GM21723 (cell line): ENCODE data around the gene NR2C2AP.

Source experiments
- ATAC-seq: cut with Tn5 transposase; IDR thresholded peaks from one replicate; pipeline ENCODE4 v1.9.1; 2021; ENCODE audit warnings: mild to moderate bottlenecking, moderate library complexity; ENCODE audit not compliant: unreplicated experiment

NR2C2AP gene

DNA sequence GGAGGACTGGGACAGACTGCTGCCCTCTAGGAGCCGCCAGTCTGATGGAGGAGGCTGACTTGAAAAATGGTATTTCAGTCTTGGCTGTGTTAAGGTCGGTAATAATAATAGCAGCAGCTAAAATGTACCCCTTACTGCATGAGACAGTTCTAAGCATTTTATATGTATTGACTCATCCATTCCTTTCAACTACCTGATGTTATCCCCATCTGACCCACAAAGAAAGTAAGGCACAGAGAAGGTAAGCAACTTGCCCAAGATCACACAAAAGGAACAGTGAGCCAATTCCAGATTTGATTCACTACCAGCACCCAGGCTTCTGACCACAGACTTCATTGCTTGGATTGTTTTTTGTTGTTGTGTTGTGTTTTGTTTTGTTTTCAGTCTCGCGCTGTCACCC lies 12.6 kb upstream of the NR2C2AP start:
- no peak for ATAC-seq

DNA sequence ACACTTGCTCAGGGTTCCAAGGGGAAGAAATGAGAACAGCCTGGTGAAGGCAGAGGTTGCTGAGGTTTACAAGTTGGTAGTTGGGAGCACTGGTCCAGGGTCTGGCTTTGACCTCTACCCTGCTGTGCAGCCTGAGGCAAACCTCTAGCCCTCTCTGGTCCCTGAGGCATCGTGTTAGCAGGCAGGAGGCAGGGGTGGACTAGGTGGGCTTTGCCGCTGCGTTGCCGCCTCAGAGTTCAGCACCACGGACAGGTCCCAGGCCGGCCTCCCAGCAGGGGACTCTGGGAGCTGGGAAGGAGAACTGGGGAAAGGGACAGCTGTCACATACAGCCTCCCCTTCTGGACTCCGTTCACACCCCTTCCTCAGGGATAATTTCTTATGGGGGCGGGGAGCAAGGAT lies 11.7 kb upstream of the NR2C2AP start:
- no peak for ATAC-seq

DNA sequence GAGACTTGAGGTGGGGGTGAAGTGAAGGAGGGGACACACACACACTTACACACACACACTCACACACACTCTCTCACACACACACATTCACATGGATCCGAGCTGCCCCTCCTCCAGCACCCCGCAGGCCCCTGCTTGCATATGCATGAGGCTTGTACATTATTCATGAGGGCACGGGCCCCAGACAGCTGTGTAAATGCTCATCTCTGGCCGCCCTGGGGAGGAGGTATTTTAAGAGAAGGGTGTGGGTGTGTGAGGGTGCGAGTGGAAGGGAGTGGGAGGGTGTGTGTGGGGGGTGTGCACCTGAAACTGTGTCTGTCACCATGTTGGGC lies 10.9 kb upstream of the NR2C2AP start:
- ATAC-seq, result no peak

DNA sequence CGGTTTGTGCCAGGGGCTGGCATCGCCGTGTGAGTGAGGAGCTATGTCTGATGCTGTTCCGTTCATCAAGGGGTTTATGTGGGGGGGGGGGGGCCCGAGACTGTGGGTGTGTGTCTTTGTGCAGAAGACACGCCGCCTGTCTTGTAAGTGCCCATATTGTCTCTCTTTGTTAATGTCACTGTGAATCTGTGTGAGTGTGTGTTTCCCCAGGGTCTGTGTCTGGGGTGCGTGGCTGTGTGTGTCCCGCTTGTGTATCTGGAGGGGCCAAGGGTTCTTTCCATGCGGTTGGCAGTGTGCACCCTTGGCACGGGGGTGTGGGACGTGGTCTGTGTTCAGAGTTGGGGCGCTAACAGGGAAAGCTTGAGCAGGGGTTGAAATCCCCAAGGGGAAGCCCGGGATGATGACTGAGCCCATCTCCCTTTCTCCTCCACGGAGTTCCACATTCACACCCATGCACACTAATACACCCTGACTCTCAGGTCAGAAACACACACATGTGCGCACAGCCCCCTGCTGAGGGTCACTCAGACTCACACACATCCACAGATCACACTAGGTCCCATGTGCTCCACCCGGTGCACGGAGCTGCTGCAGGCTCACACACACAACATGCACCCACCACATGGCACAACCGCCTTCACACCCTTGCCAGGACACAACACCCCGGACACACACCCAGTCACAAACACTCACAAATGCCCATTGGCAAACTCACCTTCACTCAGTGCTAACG lies 10.4 kb upstream of the NR2C2AP start:
- no peak for ATAC-seq

DNA sequence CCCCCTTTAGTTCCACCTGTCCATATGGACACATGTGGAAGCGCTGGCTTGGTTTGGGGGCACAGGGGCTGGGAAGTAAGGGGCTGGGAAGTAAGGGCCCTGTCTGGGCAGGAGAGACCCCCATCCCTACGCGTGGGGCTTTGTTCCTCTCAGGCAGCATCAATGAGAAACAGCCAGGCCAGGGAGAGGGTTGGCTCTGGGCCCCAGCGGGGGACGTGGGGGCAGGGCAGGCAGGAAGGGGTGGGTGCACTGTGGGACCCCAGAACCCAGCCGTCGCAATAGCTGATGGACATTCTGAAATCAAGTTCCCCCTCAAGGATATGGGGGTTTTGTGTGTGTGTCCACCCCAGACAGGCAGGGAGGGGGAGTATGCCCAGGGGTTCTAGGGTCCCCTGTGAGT lies 9.7 kb upstream of the NR2C2AP start:
- no peak for ATAC-seq

DNA sequence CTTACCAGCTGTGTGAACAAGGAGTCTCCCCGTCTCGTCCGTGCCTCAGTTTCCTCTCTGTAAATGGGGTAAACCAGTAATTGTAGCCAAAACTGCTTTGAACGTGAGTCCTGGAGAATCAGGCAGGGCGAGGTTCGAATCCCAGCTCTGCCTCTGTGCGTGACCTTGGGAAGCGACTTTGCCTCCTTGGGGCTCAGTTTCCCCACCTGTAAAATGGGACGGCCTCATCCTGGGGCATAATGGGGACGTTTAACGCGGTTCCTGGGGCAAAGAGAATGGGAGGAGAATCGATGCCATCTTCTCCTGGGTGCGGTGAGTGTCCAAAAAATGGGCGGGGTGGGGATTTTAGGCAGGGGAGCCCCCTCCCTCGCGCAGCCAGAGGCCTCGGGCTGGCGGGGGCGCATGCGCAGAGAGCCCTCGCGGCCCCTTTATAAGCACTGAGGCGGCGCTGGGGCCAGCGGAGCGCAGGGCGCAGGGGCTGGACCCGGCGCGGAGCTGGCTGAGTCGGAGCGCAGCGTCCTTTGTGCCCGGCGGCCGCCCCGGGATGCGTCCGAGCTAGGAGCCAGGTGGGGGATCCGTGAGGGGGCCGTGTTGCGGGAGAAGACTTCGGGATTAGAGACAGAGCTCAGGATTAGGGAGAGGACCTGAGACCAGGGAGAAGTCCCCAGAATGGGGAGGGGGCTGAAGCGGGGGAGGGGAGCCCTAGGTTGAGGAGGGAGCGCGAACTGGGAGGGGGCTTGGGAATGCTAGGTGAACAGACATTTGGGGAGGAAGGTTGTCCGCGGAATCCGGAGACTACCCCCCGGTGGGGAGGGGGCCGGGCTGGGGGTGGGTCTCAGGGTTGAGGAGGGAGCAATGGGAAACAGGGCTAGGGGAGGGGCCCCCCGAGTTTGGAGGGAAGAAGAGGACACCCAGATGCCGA lies 8.5 kb upstream of the NR2C2AP start, which contains the start of gene NCAN:
TSS of gene NCAN (plus strand) at position 460 of the 922 bp plus-strand sequence. CDS start 4,996 bp downstream, outside the sequence.
- no peak for ATAC-seq

DNA sequence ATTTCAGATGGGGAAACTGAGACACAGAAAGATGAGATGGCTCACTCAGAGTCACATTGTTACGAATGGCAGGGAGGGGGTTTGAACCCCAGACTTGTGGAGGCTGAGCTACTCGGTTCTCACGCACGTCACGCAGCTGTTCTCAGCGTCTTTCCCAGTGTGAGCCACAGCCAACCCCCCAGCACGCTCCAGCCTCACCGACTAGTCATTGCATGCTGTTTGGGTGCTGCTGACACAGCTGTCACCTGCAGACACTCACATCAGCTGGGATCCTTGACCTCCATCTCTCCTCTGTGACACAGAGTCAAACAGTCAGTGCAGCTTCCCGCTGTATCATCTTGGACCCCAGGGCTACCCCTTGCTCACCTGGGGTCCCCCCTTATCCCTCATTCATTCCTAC lies 6.2 kb upstream of the NR2C2AP start:
- ATAC-seq, result no peak

DNA sequence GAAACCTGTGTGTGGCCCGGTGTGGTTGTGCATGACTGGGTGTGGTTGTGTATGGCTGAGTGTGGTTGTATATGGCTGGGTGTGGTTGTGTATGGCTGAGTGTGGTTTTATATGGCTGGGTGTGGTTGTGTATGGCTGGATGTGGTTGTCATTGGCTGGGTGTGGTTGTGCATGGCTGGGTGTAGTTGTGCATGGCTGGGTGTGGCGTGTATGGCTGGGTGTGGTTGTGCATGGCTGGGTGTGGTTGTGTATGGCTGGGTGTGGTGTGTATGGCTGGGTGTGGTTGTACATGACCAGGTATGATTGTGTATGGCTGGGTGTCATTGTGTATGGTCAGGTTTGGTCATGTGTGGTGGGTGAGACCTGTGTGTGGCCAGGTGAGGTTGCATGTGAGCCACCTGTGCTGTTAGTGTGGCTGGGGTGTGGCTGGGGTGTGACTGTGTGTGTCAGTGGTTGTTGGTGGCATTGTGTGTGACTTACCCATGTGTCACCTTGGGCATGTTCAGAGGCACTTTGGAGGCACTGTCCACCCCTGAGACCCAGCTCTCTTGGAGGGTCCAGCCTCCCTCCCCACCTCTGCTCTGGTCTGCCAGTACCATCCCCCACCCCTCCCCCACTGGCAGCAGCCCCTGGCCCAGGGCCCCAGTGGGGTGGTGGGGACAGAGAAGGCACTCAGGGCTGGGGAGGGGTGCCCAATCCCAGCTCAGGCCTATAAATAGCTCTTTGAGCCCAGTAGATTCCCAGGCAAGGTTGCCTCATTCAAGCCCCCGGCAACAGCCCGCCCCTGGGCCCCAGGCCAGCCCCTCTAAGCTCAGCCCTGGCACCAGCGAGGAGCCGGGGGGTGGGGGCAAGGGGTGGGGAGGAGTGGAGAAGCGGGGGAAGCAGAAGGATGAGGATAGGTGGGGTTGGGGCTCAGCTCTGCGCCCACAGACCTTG lies 4.7 kb upstream of the NR2C2AP start:
- no peak for ATAC-seq

DNA sequence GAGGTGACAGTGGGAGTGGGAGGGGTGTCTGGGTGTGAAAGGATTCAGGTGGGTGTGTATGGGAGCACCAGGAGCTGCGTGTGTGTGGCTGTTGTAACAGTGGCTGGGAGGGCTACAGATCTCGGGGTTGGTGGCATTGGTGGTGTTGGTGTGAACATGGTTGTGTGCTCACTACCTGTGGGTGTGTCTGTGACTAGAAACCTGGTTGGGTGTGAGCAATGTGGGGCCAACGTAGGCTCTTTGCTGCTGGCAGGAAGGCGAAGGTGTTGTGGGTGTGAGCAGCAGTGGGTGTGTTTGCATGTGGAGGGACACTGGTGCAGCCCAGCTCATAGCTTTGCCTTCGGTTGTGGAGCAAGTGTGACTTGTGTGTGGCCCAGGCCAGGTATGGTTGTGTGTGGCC lies 3.7 kb upstream of the NR2C2AP start:
- ATAC-seq, result no peak

DNA sequence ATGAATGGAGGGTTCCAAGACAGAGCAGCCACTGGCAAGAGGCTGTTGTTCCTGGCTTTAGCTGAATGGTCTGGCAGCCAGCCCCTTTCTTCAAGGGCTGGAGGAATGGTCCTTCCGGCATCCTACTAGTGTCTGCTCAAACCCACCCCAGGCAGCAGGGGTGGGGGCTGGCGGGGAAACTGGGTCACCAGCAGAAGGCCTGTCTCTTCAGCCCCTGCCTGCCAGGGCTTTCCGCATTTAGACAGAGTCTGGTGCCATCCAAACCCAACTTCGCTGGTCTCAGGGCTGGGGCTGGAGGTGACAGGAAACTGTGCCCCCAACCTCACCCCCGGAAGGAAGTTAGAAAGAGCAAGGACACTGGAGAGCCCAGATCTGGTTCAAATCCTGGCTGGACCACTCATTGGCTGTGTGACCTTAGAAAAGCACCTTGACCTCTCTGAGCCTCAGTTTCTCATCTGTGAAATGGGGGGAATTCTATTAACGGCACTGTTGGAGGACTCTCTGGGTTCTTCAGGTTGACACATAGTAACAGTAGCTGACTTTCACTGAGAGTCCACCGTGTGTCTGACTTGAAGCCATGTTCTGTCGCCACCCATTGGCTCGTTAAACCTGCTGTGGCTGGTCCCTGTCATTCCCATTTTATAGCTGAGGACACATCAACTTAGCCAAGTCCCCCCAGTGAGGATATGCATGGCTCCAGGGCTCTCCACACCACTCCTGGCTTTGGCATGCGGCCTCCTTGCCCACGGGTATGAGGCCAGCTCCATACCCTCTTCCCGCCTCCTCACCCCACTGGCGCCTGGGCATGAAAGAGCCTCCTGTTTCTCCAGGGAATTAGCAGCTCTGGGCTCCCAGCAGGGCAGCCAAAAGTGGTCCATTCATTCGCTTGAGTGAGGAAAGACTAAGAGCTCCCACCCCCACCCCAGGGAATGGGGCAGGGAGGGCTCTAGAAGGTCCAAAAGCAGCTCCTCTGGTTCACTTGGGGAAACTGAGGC lies 2.5 kb upstream of the NR2C2AP start:
- no peak for ATAC-seq

DNA sequence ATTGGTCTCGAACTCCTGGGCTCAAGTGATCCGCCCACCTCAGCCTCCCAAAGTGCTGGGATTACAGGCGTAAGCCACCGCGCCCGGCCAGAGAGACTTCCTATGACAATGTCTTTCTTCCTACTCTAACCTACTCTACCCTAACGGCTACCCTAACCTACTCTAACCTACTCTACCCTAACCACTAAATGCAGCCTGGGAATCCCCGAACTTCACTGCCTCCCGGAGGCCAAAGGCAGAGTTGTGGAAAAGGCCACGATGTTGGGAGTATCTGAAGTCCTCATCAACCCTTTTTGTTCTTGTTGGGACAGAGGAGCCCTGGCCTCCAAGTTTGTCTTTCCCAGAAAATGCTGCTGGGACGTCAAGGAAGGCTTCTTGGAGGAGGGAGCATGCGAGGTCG lies 967 bp upstream of the NR2C2AP start:
- ATAC-seq, result no peak

DNA sequence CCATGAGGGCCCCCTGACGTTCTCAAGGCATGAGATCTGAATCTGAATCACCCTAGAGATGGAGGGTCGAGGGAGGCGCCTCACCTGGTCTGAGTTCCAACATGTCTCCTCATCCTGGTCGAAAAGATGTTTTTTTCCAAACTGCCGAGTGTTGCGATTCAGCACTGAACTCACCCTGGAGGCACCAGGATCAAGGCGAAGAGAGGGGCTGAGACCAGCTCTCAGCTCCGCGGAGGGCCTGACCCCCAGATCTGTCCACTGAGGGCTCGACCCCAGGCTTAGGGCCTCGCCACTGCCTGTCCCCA lies 555 bp downstream of the NR2C2AP start:
- peak; percentile 22 for ATAC-seq

DNA sequence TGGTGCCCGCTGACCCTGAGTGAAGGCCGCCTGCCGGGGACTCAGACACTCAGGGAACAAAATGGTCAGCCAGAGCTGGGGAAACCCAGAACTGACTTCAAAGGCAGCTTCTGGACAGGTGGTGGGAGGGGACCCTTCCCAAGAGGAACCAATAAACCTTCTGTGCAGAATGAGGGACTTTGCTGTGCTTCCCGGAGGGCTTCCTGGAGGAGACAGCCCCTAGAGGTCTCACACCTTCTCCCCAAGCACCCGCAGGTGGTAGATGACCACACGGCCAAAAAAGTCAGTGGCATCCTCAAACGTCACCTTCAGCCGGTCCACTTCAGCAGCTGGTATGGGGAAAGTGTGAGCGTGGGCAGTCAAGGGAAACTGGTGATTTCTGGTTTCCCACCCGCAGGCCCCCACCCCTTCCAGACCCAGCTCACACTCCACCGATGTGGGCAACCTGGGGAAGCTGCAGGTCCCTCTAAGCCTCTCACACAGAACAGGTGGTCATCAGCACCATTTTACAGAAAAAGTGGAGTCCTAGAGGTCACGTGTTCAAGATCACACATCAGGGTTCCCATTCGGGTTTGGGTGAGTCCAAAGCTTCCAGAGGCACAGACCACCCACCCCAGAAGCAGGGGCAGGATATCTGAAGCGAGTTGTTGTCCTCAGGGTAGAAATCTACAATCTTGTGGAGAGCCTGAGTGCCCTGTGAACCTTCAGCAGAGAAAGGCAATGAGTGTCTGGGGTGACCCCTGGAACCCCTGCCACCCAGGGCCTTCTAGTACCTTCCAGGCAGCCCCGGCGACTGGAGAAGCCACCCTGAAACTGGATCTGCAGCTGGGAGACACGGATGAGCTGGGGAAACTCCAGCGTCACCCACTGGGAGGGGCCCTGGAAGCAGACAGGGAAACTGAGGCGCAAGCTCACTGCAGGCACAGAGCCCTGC lies 1.2 kb downstream of the NR2C2AP start:
- ATAC-seq, result no peak

DNA sequence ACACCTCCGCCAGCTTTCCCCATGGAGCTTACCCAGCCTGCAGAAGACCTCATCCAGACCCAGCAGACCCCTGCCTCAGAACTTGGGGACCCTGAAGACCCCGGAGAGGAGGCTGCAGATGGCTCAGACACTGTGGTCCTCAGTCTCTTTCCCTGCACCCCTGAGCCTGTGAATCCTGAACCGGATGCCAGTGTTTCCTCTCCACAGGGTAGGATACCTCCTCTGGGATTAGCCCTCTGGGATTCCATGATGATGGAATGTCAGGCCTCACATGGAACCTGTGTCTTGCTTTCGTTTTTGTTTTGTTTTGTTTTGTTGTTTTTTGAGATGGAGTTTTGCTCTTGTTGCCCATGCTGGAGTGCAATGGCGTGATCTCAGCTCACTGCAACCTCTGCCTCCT lies 9.3 kb downstream of the NR2C2AP start:
- no peak for ATAC-seq

DNA sequence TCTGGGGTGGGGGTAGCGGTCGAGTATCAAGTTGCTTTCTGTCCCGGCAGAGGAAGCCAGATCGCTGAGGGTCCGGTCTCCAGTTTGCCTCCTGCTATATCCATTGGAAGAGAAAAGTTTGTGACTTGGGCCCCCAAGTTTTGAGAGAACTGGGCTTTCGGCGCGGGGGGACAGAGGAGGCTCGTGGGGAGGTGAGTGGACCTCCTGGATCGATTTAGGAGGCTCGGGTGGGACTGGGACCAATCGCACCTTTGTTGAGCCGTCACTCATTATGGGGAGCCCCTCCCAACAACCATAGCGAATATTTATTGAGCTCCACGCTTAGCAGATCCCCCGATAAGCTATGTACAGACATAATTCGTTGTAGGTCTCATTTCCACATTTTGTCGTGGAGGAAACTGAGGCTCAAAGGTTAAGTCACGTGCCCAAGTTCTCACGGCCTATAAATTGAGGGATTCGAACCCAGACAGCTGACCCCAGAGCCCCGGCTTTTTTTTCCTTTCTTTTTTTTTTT lies 10.2 kb downstream of the NR2C2AP start:
- no peak for ATAC-seq

DNA sequence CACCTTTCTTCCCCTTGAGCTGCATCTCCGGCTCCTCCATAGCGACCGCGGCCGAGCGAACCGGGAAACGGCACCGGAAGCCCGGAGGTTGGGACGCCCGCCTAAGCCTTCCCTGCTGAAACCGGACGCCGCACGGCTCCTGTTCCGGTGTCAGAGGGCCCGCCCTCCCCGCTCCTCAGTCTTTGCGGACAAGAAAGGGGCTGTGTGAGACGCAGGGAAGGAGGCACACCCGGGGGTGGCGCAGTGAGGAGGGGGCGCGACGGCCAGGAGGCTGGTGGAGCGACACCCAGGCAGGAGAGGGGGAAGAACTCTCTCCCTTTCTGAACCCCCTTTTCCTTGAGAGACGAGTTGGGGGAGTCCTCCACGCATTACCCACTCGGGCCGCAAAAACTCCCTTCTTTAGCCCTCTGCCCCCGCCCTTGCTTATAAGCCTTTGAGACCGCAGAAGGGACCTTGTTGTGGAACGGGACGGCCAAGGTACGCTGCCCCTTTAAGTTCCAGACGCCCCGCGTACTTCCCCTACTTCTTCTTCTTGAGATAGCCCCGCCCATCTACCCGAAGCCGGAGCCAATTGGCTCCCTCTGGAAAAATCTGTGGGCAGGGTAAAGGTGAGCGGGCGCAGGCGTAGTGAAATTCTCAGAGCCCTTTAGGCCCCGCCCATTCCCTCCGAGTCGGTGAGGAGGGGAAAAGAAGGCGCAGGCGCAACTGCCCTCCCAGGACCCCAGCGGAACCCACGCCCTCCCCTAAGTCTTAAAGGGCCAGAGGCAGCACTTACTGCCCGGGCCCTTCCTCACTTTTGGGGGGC lies 10.9 kb downstream of the NR2C2AP start, which contains the start of the genes BORCS8 and RFXANK:
TSS of gene BORCS8 (minus strand) at position 75 of the 805 bp plus-strand sequence. CDS start at position 40, 35 bp downstream.
TSS of gene RFXANK (plus strand) at position 181 of the 805 bp plus-strand sequence. CDS start 1,689 bp downstream, outside the sequence.
- ATAC-seq, result peak; percentile 82

DNA sequence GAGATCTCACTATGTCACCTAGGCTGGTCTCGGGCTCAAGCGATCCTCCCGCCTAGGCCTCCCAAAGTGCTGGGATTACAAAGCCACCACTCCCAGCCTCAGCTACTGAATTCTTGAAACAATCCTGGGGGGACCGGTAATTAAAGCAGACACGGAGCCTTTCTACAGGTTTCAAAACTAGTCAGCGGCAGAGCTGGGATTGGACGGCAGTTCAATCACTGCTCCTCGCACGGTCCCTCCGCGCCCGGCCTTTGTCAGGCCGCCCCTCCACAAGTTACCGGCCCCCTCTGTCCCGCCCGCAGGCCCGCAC lies 11.5 kb downstream of the NR2C2AP start:
- no peak for ATAC-seq

DNA sequence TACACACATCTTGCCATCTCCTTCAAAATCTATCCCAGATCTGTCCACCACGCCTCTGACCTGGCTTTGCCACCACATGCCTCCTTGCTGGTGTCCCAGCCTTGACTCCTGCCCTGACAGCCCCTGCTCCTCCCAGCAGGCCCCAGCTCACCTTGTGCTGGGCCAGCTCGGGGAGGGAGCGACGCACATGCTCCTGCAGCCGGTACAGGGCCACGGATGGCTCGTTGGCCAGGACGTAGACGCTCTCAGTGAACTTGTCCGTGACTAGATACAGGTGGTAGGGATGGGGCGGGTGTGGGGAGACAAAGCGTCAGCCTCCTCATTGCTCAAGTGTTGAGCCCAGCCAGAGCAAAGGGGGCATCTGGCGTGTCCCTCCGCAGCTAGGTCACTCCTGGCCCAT lies 16.5 kb downstream of the NR2C2AP start:
- ATAC-seq, result no peak
